Thyroid gland (tissue), 4 donors: ENCODE results near the gene SNAPC4. TPM values are rescaled to one million over a fixed set of nuclear protein-coding genes. Genes with fewer than 3 reads are reported as not detected.

Experiments
- DNase-seq, 2 donors: peaks; one replicate each; pipeline ENCODE4 v3.0.0-alpha.2; 2019
- H3K27ac ChIP-seq, 3 donors: fragments of 200-600 bp; sonication (generic); 1 replicate in 2 of 3; 2 replicates in 1 of 3; pipeline ENCODE4 v1.5.1; 2016 to 2019; ENCODE audit warnings: mild to moderate bottlenecking in 1 of 3, moderate library complexity in 1 of 3
- H3K27me3 ChIP-seq: fragments of 200-600 bp; sonication (generic); one replicate; pipeline ENCODE4 v1.5.1; 2019
- H3K36me3 ChIP-seq, 2 donors: fragments of 200-600 bp; sonication (generic); one replicate each; pipeline ENCODE4 v1.5.1; 2016 to 2019
- H3K4me1 ChIP-seq, 2 donors: fragments of 200-600 bp; sonication (generic); one replicate each; pipeline ENCODE4 v1.5.1; 2017 to 2019
- H3K4me3 ChIP-seq, 3 donors: fragments of 200-600 bp; sonication (generic); replicated peaks in 1 of 3; 1 replicate in 2 of 3; 2 replicates in 1 of 3; pipeline ENCODE4 v1.5.1; 2016; ENCODE audit warnings: mild to moderate bottlenecking in 1 of 3
- H3K9me3 ChIP-seq: fragments of 200-600 bp; sonication (generic); one replicate; pipeline ENCODE4 v1.5.1; 2017
- CTCF ChIP-seq, 6 experiments: fragments of 200-600 bp in 3 of 6; fragments of 450-650 bp in 3 of 6; sonication (generic) in 3 of 6; IDR thresholded peaks; one replicate each; pipeline ENCODE4 v1.5.1; 2016 to 2019; ENCODE audit warnings: antibody characterized with exemption in 6 of 6, mild to moderate bottlenecking in 2 of 6, inconsistent platforms in 1 of 6, moderate library complexity in 1 of 6
- POLR2A ChIP-seq, 2 donors: fragments of 450-650 bp; IDR thresholded peaks; one replicate each; pipeline ENCODE4 v1.6.1; 2017; ENCODE audit warnings: antibody characterized with exemption in 2 of 2, mild to moderate bottlenecking in 2 of 2, moderate library complexity in 1 of 2
- WGBS, 2 donors: methylation state at CpG; one replicate each; pipeline ENCODE4 v1.1.5; 2017; 5-methylcytosine and 5-hydroxymethylcytosine counted together
- intact Hi-C: fragments of 100-400 bp; cut with DNase I; formaldehyde crosslinking; loops from one replicate; pipeline ENCODE4 v1.15.1; 2023
- total RNA-seq, 4 donors: library from RNA; depleted of rRNA; stranded (reverse); fragments of >200 nt; gene quantifications; one replicate each; pipeline ENCODE4 v1.2.3, GENCODE V29; 2016

The SNAPC4 gene
- total RNA-seq, 4 donors from 2014 or later = 7.0 to 8.0 (median 7.5) TPM

GRCh38 chr9:136380381-136380780 lies 19.6 kb downstream of the SNAPC4 start:
- no peak overlapping the region for H3K4me3 ChIP-seq
- intact Hi-C loops = no loop called here
- DNase-seq = no peak
- TF ChIP-seq POLR2A (IDR thresholded peaks at IDR 0.05) = no peak
- H3K9me3 ChIP-seq = no peaks in the 10 kb centered on the region
- no peak overlapping the region for H3K27ac ChIP-seq
- peaks cover 29 to 36% of the 10 kb centered on the region in 2 donors for H3K36me3 ChIP-seq
- H3K27me3 ChIP-seq = no peaks in the 10 kb centered on the region
- H3K4me1 ChIP-seq = no peaks in the 10 kb centered on the region
- 94 to 96% methylated on average over 13 to 15 of the region's 17 CpGs for WGBS, 2 donors

- Histone ChIP-seq H3K36me3 (peaks cover 29 to 36% of the 10 kb centered on the region in 2 donors), H3K4me3 (no peak overlapping the region), H3K9me3 (no peaks in the 10 kb centered on the region), H3K27me3 (no peaks in the 10 kb centered on the region), H3K4me1 (no peaks in the 10 kb centered on the region), H3K27ac (no peak overlapping the region)
- TF ChIP-seq POLR2A (IDR thresholded peaks at IDR 0.05) = no peak
- TF ChIP-seq CTCF (IDR thresholded peaks at IDR 0.05) = no peak
- DNase-seq = no peak
- intact Hi-C loops = no loop called here
- WGBS, 2 donors = 88% methylated on average over 11 of the region's 11 CpGs; no CpG with 5 or more reads in 1 of the 2 donors
Measured at GRCh38 chr9:136379891-136380290, 20.1 kb downstream of the SNAPC4 start.

- Histone ChIP-seq H3K4me3 (no peak overlapping the region), H3K27me3 (no peaks in the 10 kb centered on the region), H3K36me3 (peaks cover 29 to 32% of the 10 kb centered on the region in 2 donors), H3K9me3 (no peaks in the 10 kb centered on the region), H3K27ac (no peak overlapping the region), H3K4me1 (no peaks in the 10 kb centered on the region)
- TF ChIP-seq CTCF (IDR thresholded peaks at IDR 0.05) = no peak
- no peak for TF ChIP-seq POLR2A (IDR thresholded peaks at IDR 0.05)
- intact Hi-C loops = no loop called here
- WGBS, 2 donors = 84 to 94% methylated on average over 3 to 4 of the region's 11 CpGs
- DNase-seq = no peak
Measured at GRCh38 chr9:136379401-136379800, 20.6 kb downstream of the SNAPC4 start.

- intact Hi-C loops = no loop called here
- no peaks in the 10 kb centered on the region for H3K4me1 ChIP-seq
- 84 to 98% methylated on average over 9 to 17 of the region's 18 CpGs for WGBS, 2 donors
- no peaks in the 10 kb centered on the region for H3K9me3 ChIP-seq
- H3K36me3 ChIP-seq = peaks cover 29% of the 10 kb centered on the region in 2 donors
- H3K27ac ChIP-seq = no peak overlapping the region
- no peaks in the 10 kb centered on the region for H3K27me3 ChIP-seq
- TF ChIP-seq CTCF (IDR thresholded peaks at IDR 0.05) (no peak), POLR2A (IDR thresholded peaks at IDR 0.05) (no peak)
- H3K4me3 ChIP-seq = no peak overlapping the region
- DNase-seq = no peak
Measured at GRCh38 chr9:136379003-136379287, 21.0 kb downstream of the SNAPC4 start.

GRCh38 chr9:136378170-136379002 lies 21.6 kb downstream of the SNAPC4 start:
- H3K27me3 ChIP-seq = no peaks in the 10 kb centered on the region
- no peaks in the 10 kb centered on the region for H3K9me3 ChIP-seq
- intact Hi-C loops = no loop called here
- TF ChIP-seq POLR2A (IDR thresholded peaks at IDR 0.05) (no peak), CTCF (IDR thresholded peaks at IDR 0.05) (no peak)
- peaks cover 27 to 28% of the 10 kb centered on the region in 2 donors for H3K36me3 ChIP-seq
- no peak overlapping the region for H3K4me3 ChIP-seq
- 72 to 89% methylated on average over 12 to 21 of the region's 28 CpGs for WGBS, 2 donors
- H3K27ac ChIP-seq = no peak overlapping the region
- no peak for DNase-seq
- peaks cover 0 to 4% of the 10 kb centered on the region in 2 donors for H3K4me1 ChIP-seq
